Smooth muscle cell (in vitro differentiated cells): ENCODE data around the gene CD244. TPM values are rescaled to one million over a fixed set of nuclear protein-coding genes. Genes with fewer than 3 reads are reported as not detected.
"Not testable (repeated sequence)": the region's sequence is repeated elsewhere in the genome, so short reads cannot be mapped to it uniquely, and the experiment has no call there.

ENCODE experiments used
- DNase-seq: peaks from one replicate; lab custom pipeline; 2025; ENCODE audit not compliant: unreplicated experiment; lab: John Stamatoyannopoulos, UW
- H2AFZ ChIP-seq: fragments of 200-600 bp; sonication (generic); 2 replicates; pipeline ENCODE4 v1.6.0; 2016; ENCODE audit warnings: antibody characterized with exemption, low read depth, mild to moderate bottlenecking
- H3F3A ChIP-seq: fragments of 200-600 bp; sonication (generic); 2 replicates; pipeline ENCODE4 v1.6.0; 2017; ENCODE audit warnings: antibody characterized with exemption, low read depth
- H3K27ac ChIP-seq: fragments of 200-600 bp; sonication (generic); 2 replicates; pipeline ENCODE4 v1.5.1; 2016; ENCODE audit warnings: low read depth, mild to moderate bottlenecking
- H3K27me3 ChIP-seq: fragments of 200-600 bp; sonication (generic); 2 replicates; pipeline ENCODE4 v1.6.1; 2016; ENCODE audit warnings: low read depth, mild to moderate bottlenecking
- H3K36me3 ChIP-seq: fragments of 200-600 bp; sonication (generic); 2 replicates; pipeline ENCODE4 v1.5.1; 2016; ENCODE audit warnings: low read depth
- H3K4me1 ChIP-seq: fragments of 200-600 bp; sonication (generic); 2 replicates; pipeline ENCODE4 v1.5.1; 2016; ENCODE audit warnings: low read depth
- H3K4me2 ChIP-seq: fragments of 200-600 bp; sonication (generic); 2 replicates; pipeline ENCODE4 v1.6.0; 2016; ENCODE audit warnings: mild to moderate bottlenecking
- H3K4me3 ChIP-seq: fragments of 200-600 bp; sonication (generic); 2 replicates; pipeline ENCODE4 v1.5.1; 2016; ENCODE audit warnings: mild to moderate bottlenecking
- H3K79me2 ChIP-seq: fragments of 200-600 bp; sonication (generic); 2 replicates; pipeline ENCODE4 v1.6.0; 2016; ENCODE audit warnings: low read depth, mild to moderate bottlenecking
- H3K9ac ChIP-seq: fragments of 200-600 bp; sonication (generic); 2 replicates; pipeline ENCODE4 v1.6.0; 2016; ENCODE audit warnings: low read depth
- H3K9me3 ChIP-seq: fragments of 200-600 bp; sonication (generic); replicated peaks from 2 replicates; pipeline ENCODE4 v1.5.1; 2016; ENCODE audit warnings: low read depth
- H4K20me1 ChIP-seq: fragments of 200-600 bp; sonication (generic); 2 replicates; pipeline ENCODE4 v1.6.0; 2016; ENCODE audit warnings: low read depth
- WGBS: methylation state at CpG from one replicate; pipeline ENCODE4 v1.1.7; 2016; ENCODE audit warnings: low lambda C conversion rate; 5-methylcytosine and 5-hydroxymethylcytosine counted together
- polyA plus RNA-seq: library from polyadenylated mRNA; unstranded; fragments of >200 nt; fragmentation: Nextera tagmentation; extraction: Ambion mirVana; gene quantifications from 2 replicates; pipeline ENCODE4 v1.2.1, GENCODE V29; 2016
- total RNA-seq: library from RNA; depleted of rRNA; stranded (reverse); fragments of >200 nt; gene quantifications from 2 replicates; pipeline ENCODE4 v1.2.3, GENCODE V29; 2014
- TF ChIP-seq, protein P1 (sequence below): fragments of 200-600 bp; sonication (generic); IDR thresholded peaks from 2 replicates; pipeline ENCODE4 v1.5.1; 2017; ENCODE audit warnings: borderline replicate concordance, mild to moderate bottlenecking, antibody characterized with exemption; ENCODE audit not compliant: insufficient read depth, poor library complexity, severe bottlenecking

Gene CD244
- total and polyA plus RNA-seq, 2 experiments from 2014 or later = 0.99 TPM; not detected in 1

- WGBS = 67% methylated on average over 3 of the region's 3 CpGs
Observed at GRCh38 chr1:160874935-160875334, 12.2 kb upstream of the CD244 start.

GRCh38 chr1:160868141-160868540 lies 5.5 kb upstream of the CD244 start:
- no peak overlapping the region for H3K9ac ChIP-seq
- no peaks in the 10 kb centered on the region for H3K79me2 ChIP-seq
- H3K9me3 ChIP-seq = no peaks in the 10 kb centered on the region
- no peak overlapping the region for H3K27ac ChIP-seq
- H4K20me1 ChIP-seq = no peaks in the 10 kb centered on the region
- no peak for DNase-seq
- no peaks in the 10 kb centered on the region for H3K36me3 ChIP-seq
- H3F3A ChIP-seq = no peaks in the 10 kb centered on the region
- no peak overlapping the region for H2AFZ ChIP-seq
- no peak overlapping the region for H3K4me3 ChIP-seq
- no peak overlapping the region for H3K4me2 ChIP-seq
- TF ChIP-seq, protein P1, sequence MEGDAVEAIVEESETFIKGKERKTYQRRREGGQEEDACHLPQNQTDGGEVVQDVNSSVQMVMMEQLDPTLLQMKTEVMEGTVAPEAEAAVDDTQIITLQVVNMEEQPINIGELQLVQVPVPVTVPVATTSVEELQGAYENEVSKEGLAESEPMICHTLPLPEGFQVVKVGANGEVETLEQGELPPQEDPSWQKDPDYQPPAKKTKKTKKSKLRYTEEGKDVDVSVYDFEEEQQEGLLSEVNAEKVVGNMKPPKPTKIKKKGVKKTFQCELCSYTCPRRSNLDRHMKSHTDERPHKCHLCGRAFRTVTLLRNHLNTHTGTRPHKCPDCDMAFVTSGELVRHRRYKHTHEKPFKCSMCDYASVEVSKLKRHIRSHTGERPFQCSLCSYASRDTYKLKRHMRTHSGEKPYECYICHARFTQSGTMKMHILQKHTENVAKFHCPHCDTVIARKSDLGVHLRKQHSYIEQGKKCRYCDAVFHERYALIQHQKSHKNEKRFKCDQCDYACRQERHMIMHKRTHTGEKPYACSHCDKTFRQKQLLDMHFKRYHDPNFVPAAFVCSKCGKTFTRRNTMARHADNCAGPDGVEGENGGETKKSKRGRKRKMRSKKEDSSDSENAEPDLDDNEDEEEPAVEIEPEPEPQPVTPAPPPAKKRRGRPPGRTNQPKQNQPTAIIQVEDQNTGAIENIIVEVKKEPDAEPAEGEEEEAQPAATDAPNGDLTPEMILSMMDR = no peak
- no peaks in the 10 kb centered on the region for H3K4me1 ChIP-seq
- 85% methylated on average over 3 of the region's 3 CpGs for whole genome bisulfite sequencing
- no peaks in the 10 kb centered on the region for H3K27me3 ChIP-seq

More at GRCh38 chr1:160874935-160875334, 12.2 kb upstream of the CD244 start:
- H3K4me3 ChIP-seq = no peak overlapping the region
- TF ChIP-seq, protein P1 = no peak
- H3K4me2 ChIP-seq = no peak overlapping the region
- H3K9ac ChIP-seq = no peak overlapping the region
- H3K27me3 ChIP-seq = no peaks in the 10 kb centered on the region
- H2AFZ ChIP-seq = no peak overlapping the region
- H4K20me1 ChIP-seq = no peaks in the 10 kb centered on the region
- no peaks in the 10 kb centered on the region for H3F3A ChIP-seq
- no peaks in the 10 kb centered on the region for H3K79me2 ChIP-seq
- H3K27ac ChIP-seq = no peak overlapping the region
- H3K9me3 ChIP-seq = no peaks in the 10 kb centered on the region
- H3K36me3 ChIP-seq = no peaks in the 10 kb centered on the region
- H3K4me1 ChIP-seq = no peaks in the 10 kb centered on the region
- DNase-seq = no peak

DNA sequence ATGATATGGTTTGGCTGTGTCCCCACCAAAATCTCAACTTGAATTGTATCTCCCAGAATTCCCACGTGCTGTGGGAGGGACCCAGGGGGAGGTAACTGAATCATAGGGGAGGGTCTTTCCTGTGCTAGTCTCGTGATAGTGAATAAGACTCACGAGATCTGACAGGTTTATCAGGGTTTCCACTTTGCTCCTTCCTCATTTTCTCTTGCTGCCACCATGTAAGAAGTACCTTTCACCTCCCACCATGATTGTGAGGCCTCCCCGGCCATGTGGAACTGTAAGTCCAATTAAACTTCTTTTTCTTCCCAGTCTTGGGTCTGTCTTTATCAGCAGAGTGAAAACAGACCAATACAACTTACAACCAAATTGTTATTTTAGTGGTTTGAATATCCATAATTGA lies 5.0 kb upstream of the CD244 start:
- not testable (repeated sequence) for H3F3A ChIP-seq, H3K9me3 ChIP-seq, H3K4me1 ChIP-seq, H3K4me3 ChIP-seq, H3K4me2 ChIP-seq, H3K9ac ChIP-seq, DNase-seq, H3K36me3 ChIP-seq, H2AFZ ChIP-seq, H3K27ac ChIP-seq, H3K79me2 ChIP-seq, H4K20me1 ChIP-seq, H3K27me3 ChIP-seq
- 75% methylated on average over 4 of the region's 4 CpGs for WGBS

GRCh38 chr1:160866695-160867260 lies 4.1 kb upstream of the CD244 start:
- H3K4me1 ChIP-seq = no peaks in the 10 kb centered on the region
- no peak overlapping the region for H3K9ac ChIP-seq
- no peak overlapping the region for H2AFZ ChIP-seq
- no peaks in the 10 kb centered on the region for H3K36me3 ChIP-seq
- TF ChIP-seq, protein P1 = no peak
- H3K79me2 ChIP-seq = no peaks in the 10 kb centered on the region
- H3K27ac ChIP-seq = no peak overlapping the region
- no peaks in the 10 kb centered on the region for H4K20me1 ChIP-seq
- no peak overlapping the region for H3K4me3 ChIP-seq
- 84% methylated on average over 6 of the region's 6 CpGs for WGBS
- no peaks in the 10 kb centered on the region for H3F3A ChIP-seq
- H3K9me3 ChIP-seq = no peaks in the 10 kb centered on the region
- no peak overlapping the region for H3K4me2 ChIP-seq
- no peaks in the 10 kb centered on the region for H3K27me3 ChIP-seq
- DNase-seq = no peak
